Activated CD4-positive, alpha-beta T cell treated with anti-CD3 and anti-CD28 coated beads, Interleukin-2, amount 10 ng/mL, durations not matched to agents 24 days and 14 days (primary cell): Measurements from ENCODE around the gene PTPN14. TPM values are rescaled to one million over a fixed set of nuclear protein-coding genes. Genes with fewer than 3 reads are reported as not detected.
A peak's percentile ranks its signal among the peaks of the same experiment; 100 is the strongest.

Experiments used
- DNase-seq: peaks from one replicate; pipeline ENCODE4 v3.0.0; 2022
- H3K27ac Mint-ChIP-seq: one replicate; pipeline ENCODE4 v1.8.0; 2022; ENCODE audit warnings: mild to moderate bottlenecking, mixed read lengths
- H3K27me3 Mint-ChIP-seq: one replicate; pipeline ENCODE4 v1.8.0; 2022; ENCODE audit warnings: mixed read lengths
- H3K36me3 Mint-ChIP-seq: one replicate; pipeline ENCODE4 v1.8.0; 2022; ENCODE audit warnings: low read depth, mild to moderate bottlenecking, mixed read lengths
- H3K4me1 Mint-ChIP-seq: one replicate; pipeline ENCODE4 v1.8.0; 2021; ENCODE audit warnings: mixed read lengths
- H3K4me3 Mint-ChIP-seq: one replicate; pipeline ENCODE4 v1.8.0; 2022; ENCODE audit warnings: mild to moderate bottlenecking, moderate library complexity, mixed read lengths
- H3K9me3 Mint-ChIP-seq: one replicate; pipeline ENCODE4 v1.8.0; 2021; ENCODE audit warnings: mixed read lengths
- intact Hi-C: fragments of 100-400 bp; cut with micrococcal nuclease; formaldehyde crosslinking; loops from one replicate; pipeline ENCODE4 v1.15.1; 2023
- total RNA-seq: library from RNA; stranded (reverse); gene quantifications from 2 replicates; pipeline ENCODE4 v1.2.3, GENCODE V29; 2022

The PTPN14 gene
- total RNA-seq, 1 donor from 2014 or later = 29.7 TPM

- DNase-seq = no peak
- intact Hi-C loops = loop anchor here (5.0 kb wide), 1 partner anchor 43 kb away; no protein-coding TSS in a partner anchor
- no peaks in the 10 kb centered on the region for H3K27me3 Mint-ChIP-seq
- H3K4me1 Mint-ChIP-seq = no peaks in the 10 kb centered on the region
- no peaks in the 10 kb centered on the region for H3K36me3 Mint-ChIP-seq
- peak overlapping the region; percentile 20 for H3K27ac Mint-ChIP-seq
- H3K4me3 Mint-ChIP-seq = no peak overlapping the region
- H3K9me3 Mint-ChIP-seq = no peaks in the 10 kb centered on the region
These were observed 86.7 kb downstream of the PTPN14 start for GRCh38 chr1:214464445-214465287.

DNA sequence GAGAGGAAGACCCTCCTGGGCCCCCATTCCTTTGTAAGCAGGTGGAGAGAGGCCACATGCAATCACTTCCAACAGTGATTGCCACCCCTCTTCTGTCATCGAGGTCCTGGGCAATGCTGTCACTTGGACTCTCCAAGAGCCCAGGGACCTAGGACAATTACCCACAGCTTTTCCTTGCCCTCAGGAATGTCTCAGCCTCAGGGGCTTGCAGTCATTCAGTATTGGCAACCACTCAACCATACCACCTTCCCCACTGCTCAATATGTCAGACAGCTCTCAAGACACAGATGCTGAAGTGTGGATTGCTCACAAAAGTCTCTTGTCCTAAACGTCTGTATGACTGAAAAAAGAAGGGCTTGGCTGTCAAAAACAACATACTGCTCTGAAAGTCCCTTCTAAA, 87.8 kb downstream of the PTPN14 start:
- DNase-seq = no peak
- H3K9me3 Mint-ChIP-seq = no peaks in the 10 kb centered on the region
- no peak overlapping the region for H3K27ac Mint-ChIP-seq
- H3K36me3 Mint-ChIP-seq = no peaks in the 10 kb centered on the region
- intact Hi-C loops = loop anchor here (5.0 kb wide), 1 partner anchor 44 kb away; no protein-coding TSS in a partner anchor
- no peaks in the 10 kb centered on the region for H3K27me3 Mint-ChIP-seq
- H3K4me3 Mint-ChIP-seq = no peak overlapping the region
- peaks cover 1% of the 10 kb centered on the region for H3K4me1 Mint-ChIP-seq

GRCh38 chr1:214462882-214463281, 88.5 kb downstream of the PTPN14 start:
- H3K27ac Mint-ChIP-seq = no peak overlapping the region
- no peak overlapping the region for H3K4me3 Mint-ChIP-seq
- no peaks in the 10 kb centered on the region for H3K27me3 Mint-ChIP-seq
- intact Hi-C loops = loop anchor here (5.0 kb wide), 1 partner anchor 44 kb away; no protein-coding TSS in a partner anchor
- no peaks in the 10 kb centered on the region for H3K36me3 Mint-ChIP-seq
- H3K9me3 Mint-ChIP-seq = no peaks in the 10 kb centered on the region
- DNase-seq = no peak
- H3K4me1 Mint-ChIP-seq = peaks cover 4% of the 10 kb centered on the region

- DNase-seq = no peak
- intact Hi-C loops = loop anchor here (5.0 kb wide), 1 partner anchor 46 kb away; no protein-coding TSS in a partner anchor
- peaks cover 10% of the 10 kb centered on the region for H3K4me1 Mint-ChIP-seq
- H3K4me3 Mint-ChIP-seq = no peak overlapping the region
- no peaks in the 10 kb centered on the region for H3K27me3 Mint-ChIP-seq
- H3K36me3 Mint-ChIP-seq = no peaks in the 10 kb centered on the region
- no peak overlapping the region for H3K27ac Mint-ChIP-seq
- H3K9me3 Mint-ChIP-seq = no peaks in the 10 kb centered on the region
These were observed 90.1 kb downstream of the PTPN14 start for GRCh38 chr1:214461305-214461704.

DNA sequence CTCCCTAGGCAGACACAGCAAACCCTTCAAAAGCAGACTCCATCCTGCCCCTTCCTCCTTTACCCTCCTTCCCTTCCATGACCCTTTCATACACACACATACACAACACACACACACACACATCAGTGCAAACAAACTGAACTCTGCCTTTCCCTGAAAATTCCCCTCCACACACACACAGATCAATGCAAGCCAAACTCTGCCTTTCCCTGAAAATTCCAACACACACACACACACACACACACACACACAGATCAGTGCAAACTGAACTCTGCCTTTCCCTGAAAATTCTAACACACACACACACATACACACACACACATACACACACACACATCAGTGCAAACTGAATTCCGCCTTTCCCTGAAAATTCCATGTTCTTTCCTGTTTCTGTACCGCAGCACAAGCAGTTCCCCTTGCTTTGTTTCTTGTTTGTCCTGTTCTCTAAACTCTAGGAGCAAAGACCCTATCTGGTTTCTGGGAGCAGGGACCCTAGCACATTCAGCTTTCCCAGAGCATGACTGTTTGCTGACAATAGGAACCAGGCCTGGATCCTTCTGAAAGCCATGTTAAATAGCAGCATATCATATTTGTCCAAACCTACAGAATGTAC, 91.0 kb downstream of the PTPN14 start:
- Mint-ChIP-seq H3K9me3 (peaks cover 2% of the 10 kb centered on the region), H3K4me3 (no peak overlapping the region), H3K4me1 (peaks cover 15% of the 10 kb centered on the region), H3K27ac (peak overlapping the region; percentile 0), H3K27me3 (no peaks in the 10 kb centered on the region), H3K36me3 (no peaks in the 10 kb centered on the region)
- DNase-seq = no peak
- intact Hi-C loops = loop anchor here (5.0 kb wide), 1 partner anchor 47 kb away; no protein-coding TSS in a partner anchor

GRCh38 chr1:214459895-214460294, 91.5 kb downstream of the PTPN14 start:
- Mint-ChIP-seq H3K4me3 (no peak overlapping the region), H3K36me3 (no peaks in the 10 kb centered on the region), H3K9me3 (peaks cover 7% of the 10 kb centered on the region), H3K27me3 (no peaks in the 10 kb centered on the region), H3K4me1 (peaks cover 20% of the 10 kb centered on the region), H3K27ac (no peak overlapping the region)
- DNase-seq = no peak
- intact Hi-C loops = loop anchor here (5.0 kb wide), 1 partner anchor 47 kb away; no protein-coding TSS in a partner anchor

- Mint-ChIP-seq H3K4me3 (no peak overlapping the region), H3K27ac (peak overlapping the region; percentile 8), H3K36me3 (no peaks in the 10 kb centered on the region), H3K9me3 (peaks cover 13% of the 10 kb centered on the region), H3K27me3 (no peaks in the 10 kb centered on the region), H3K4me1 (peaks cover 27% of the 10 kb centered on the region)
- intact Hi-C loops = no loop called here
- no peak for DNase-seq
These were observed 92.9 kb downstream of the PTPN14 start for GRCh38 chr1:214458541-214458940.

DNA sequence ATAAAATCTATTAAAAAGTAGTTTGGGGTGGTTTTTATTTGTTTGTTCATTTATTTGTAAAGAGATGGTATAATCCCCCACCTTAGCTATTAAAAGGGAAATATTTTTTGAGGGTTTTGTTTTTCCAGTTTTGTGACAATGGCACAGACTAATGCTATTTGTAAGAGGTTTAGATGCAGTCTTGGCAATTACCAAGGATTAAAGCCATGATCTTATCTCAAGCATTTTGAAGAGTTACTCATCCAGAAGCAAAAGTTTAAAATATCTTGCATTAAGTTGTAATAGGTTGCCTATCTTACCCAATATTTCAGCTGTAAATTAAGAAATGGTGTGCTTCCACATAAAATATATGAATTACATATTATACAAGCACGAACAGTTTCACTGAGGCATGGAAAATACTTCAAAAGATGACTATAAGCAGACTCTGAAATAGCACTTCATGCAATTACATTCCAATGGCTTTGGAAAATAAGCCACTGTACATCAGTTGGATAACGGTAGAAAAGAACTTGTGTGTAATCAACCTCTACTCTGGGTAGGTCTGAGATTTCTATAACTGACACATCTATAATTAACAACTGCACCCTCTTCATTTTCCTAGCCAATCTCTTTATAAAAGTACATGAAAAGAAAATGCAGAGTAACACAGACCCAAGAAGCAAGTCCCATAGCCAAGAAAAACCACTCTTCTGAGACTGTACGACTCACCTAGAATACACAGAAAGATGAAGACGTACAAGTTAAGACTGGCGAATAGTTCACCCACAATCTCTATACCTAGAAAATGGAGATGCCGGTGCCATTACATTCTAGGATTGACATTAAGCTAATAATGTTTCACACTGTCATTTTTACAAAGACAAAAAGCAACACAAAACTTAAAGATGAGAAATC, 95.2 kb downstream of the PTPN14 start:
- intact Hi-C loops = no loop called here
- DNase-seq = no peak
- Mint-ChIP-seq H3K27ac (peak overlapping the region; percentile 4), H3K9me3 (peaks cover 23% of the 10 kb centered on the region), H3K4me3 (no peak overlapping the region), H3K4me1 (peaks cover 48% of the 10 kb centered on the region), H3K27me3 (no peaks in the 10 kb centered on the region), H3K36me3 (peaks cover 9% of the 10 kb centered on the region)

DNA sequence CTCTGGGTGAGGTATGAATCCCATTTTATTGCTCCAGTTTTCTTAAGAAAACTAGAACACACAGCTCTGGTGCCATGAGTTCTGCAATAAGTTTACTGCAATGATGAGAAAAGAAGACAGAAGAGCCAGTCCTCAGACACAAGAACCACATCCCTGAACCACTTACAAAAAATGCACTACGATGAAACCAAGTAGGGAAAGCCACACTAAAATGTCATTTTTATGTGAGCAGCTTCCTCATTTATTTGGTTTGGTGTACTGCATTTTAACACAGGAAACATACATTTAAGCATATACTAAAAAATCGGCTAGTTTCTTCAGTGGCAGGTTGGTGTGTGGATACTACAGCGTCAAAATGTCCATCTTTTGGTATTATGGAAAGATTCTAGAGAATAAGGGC, 95.9 kb downstream of the PTPN14 start:
- peak overlapping the region; percentile 45 for H3K27ac Mint-ChIP-seq
- no peak overlapping the region for H3K4me3 Mint-ChIP-seq
- DNase-seq = no peak
- intact Hi-C loops = no loop called here
- H3K4me1 Mint-ChIP-seq = peaks cover 53% of the 10 kb centered on the region
- no peaks in the 10 kb centered on the region for H3K27me3 Mint-ChIP-seq
- peaks cover 9% of the 10 kb centered on the region for H3K36me3 Mint-ChIP-seq
- H3K9me3 Mint-ChIP-seq = peaks cover 23% of the 10 kb centered on the region

- Mint-ChIP-seq H3K36me3 (peaks cover 9% of the 10 kb centered on the region), H3K4me1 (peaks cover 54% of the 10 kb centered on the region), H3K9me3 (peaks cover 23% of the 10 kb centered on the region), H3K27me3 (no peaks in the 10 kb centered on the region), H3K27ac (peak overlapping the region; percentile 45), H3K4me3 (no peak overlapping the region)
- intact Hi-C loops = loop anchor here (5.0 kb wide), 1 partner anchor 113 kb away; no protein-coding TSS in a partner anchor
- no peak for DNase-seq
These were observed 96.6 kb downstream of the PTPN14 start for GRCh38 chr1:214454569-214455396.

DNA sequence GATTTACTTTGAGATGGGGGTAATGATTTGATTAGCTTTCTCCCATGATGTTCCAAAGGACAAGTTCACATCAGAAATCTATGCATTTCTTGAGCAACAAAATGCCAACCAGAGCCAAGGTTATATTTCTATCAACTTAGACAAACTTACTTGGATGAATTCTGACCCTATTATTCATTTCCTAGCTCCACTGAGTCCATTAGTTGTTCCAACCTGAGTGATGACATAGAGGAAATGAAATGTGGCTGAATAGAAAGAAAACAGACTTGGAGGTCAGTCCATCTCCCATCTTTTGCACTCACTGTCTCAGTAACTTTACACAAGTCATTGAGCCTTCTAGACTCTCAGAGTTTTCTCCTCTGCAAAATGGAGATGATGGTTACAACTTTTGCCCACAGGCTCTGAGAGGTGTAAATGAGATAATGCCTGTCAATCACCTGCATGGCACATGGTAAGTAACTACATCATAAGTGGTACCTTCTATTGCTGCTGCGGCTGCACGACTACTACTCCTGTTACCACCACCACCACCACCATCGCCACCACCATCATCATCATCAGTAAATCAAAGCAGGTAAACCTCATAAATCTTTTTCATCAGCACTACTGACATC, 98.2 kb downstream of the PTPN14 start:
- no peak overlapping the region for H3K4me3 Mint-ChIP-seq
- intact Hi-C loops = loop anchor here (5.0 kb wide), 1 partner anchor 114 kb away; no protein-coding TSS in a partner anchor
- H3K9me3 Mint-ChIP-seq = peaks cover 30% of the 10 kb centered on the region
- H3K27me3 Mint-ChIP-seq = no peaks in the 10 kb centered on the region
- H3K4me1 Mint-ChIP-seq = peaks cover 54% of the 10 kb centered on the region
- no peak for DNase-seq
- peaks cover 13% of the 10 kb centered on the region for H3K36me3 Mint-ChIP-seq
- peak overlapping the region; percentile 14 for H3K27ac Mint-ChIP-seq

DNA sequence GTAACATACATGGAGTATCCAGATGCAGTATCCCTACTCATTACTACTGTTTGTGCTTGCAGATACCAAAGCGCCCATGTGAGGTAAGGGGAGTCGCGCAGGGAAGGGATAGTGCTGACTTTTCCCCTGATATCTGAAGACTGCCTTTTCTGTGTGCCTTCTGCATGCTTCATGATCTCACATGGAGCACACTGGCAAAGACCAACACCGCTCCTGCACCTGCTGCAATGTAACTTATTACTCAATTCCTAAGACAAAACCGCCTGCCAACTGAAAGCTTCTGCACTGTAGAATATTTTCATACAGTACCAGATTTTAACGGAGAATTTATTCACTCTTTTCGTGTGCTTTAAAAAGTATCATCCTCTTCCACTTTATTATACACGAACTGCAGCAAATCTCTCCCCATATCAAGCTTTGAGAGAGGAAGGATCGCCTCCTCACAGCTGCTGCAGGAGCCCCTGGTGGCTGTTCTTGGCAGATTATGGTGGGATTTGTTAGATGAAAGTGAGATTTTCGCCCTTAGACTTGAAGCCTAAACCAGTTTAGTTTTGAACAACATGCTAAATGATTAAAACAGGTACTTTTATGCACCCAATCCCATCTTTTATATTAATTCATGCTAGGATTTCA, 99.1 kb downstream of the PTPN14 start:
- peak overlapping the region; percentile 88 for H3K27ac Mint-ChIP-seq
- peaks cover 32% of the 10 kb centered on the region for H3K9me3 Mint-ChIP-seq
- intact Hi-C loops = loop anchor here (5.0 kb wide), 1 partner anchor 115 kb away; no protein-coding TSS in a partner anchor
- H3K4me3 Mint-ChIP-seq = peak overlapping the region; percentile 50
- DNase-seq = no peak
- H3K36me3 Mint-ChIP-seq = peaks cover 18% of the 10 kb centered on the region
- no peaks in the 10 kb centered on the region for H3K27me3 Mint-ChIP-seq
- peaks cover 61% of the 10 kb centered on the region for H3K4me1 Mint-ChIP-seq
